A549 (cell line): ENCODE results near the gene MCM3. TPM values are rescaled to one million over a fixed set of nuclear protein-coding genes. Genes with fewer than 3 reads are reported as not detected.

Experiments
- ATAC-seq, 2 experiments: fragments of 200-7000 bp in 1 of 2; fragments of >200 bp in 1 of 2; cut with Nextera tagmentation in 1 of 2; cut with Tn5 transposase in 1 of 2; 3 replicates each; pipeline versions ENCODE4 v1.8.0 to v1.9.1; 2018 to 2020; ENCODE audit warnings: mild to moderate bottlenecking in 1 of 2, moderate library complexity in 1 of 2
- CTCF ChIA-PET: fragments of 300-600 bp; sonication (Branson Sonifier 250); formaldehyde crosslinking; extraction: SDS; loops from one replicate; lab custom pipeline; 2021; ENCODE audit warnings: antibody characterized with exemption, inconsistent platforms; lab: Yijun Ruan, JAX
- POLR2A ChIA-PET: fragments of 350-600 bp; formaldehyde crosslinking; extraction: SDS; loops from one replicate; lab custom pipeline; 2021; ENCODE audit warnings: antibody characterized with exemption, inconsistent platforms; lab: Yijun Ruan, JAX
- DNase-seq, 2 experiments: peaks; one replicate each; pipeline versions ENCODE4 v3.0.0 to v3.0.0-alpha.2; 2011 to 2016; ENCODE audit warnings: low read depth in 1 of 2, low spot score in 1 of 2
- FAIRE-seq: peaks from 2 replicates; lab custom pipeline; 2011; peaks lifted over from hg19 to GRCh38; lab: Jason Lieb, UNC
- H3K27ac ChIP-seq, 2 experiments: fragments of >200 bp; sonication (Bioruptor Twin); formaldehyde crosslinking; 3 replicates each; pipeline ENCODE4 v1.5.1; 2016 to 2017
- H3K4me1 ChIP-seq: fragments of >200 bp; sonication (Bioruptor Twin); formaldehyde crosslinking; 3 replicates; pipeline ENCODE4 v1.6.1; 2016
- H3K4me2 ChIP-seq: fragments of >200 bp; sonication (Bioruptor Twin); formaldehyde crosslinking; 3 replicates; pipeline ENCODE4 v1.6.1; 2016
- H3K4me3 ChIP-seq: fragments of >200 bp; sonication (Bioruptor Twin); formaldehyde crosslinking; 3 replicates; pipeline ENCODE4 v1.5.1; 2016
- H3K9me3 ChIP-seq: fragments of >200 bp; sonication (Bioruptor Twin); formaldehyde crosslinking; 3 replicates; pipeline ENCODE4 v1.6.1; 2016
- CBX2 ChIP-seq: fragments of 200-600 bp; sonication (generic); IDR thresholded peaks from 2 replicates; pipeline ENCODE4 v1.6.1; 2016; ENCODE audit warnings: low read depth, mild to moderate bottlenecking, borderline replicate concordance
- CHD2 ChIP-seq: fragments of 150-350 bp; IDR thresholded peaks from 2 replicates; pipeline ENCODE4 v1.6.1; 2014; ENCODE audit warnings: low read length; ENCODE audit not compliant: partially characterized antibody
- FOSB ChIP-seq: fragments of 250-450 bp; sonication (Bioruptor Pico); IDR thresholded peaks from 2 replicates; pipeline ENCODE4 v1.5.0; 2020; ENCODE audit warnings: mild to moderate bottlenecking, moderate library complexity
- FOXS1 ChIP-seq: fragments of 250-450 bp; sonication (Bioruptor Pico); IDR thresholded peaks from 2 replicates; pipeline ENCODE4 v1.5.0; 2020; ENCODE audit warnings: mild to moderate bottlenecking, moderate library complexity
- HDAC2 ChIP-seq: fragments of 200-600 bp; sonication (generic); IDR thresholded peaks from 2 replicates; pipeline ENCODE4 v1.6.1; 2016
- HEYL ChIP-seq: fragments of 250-450 bp; sonication (Bioruptor Pico); IDR thresholded peaks from 2 replicates; pipeline ENCODE4 v1.8.0; 2021; ENCODE audit warnings: mild to moderate bottlenecking, moderate library complexity
- HOXA7 ChIP-seq: fragments of 250-450 bp; sonication (Bioruptor Pico); IDR thresholded peaks from 2 replicates; pipeline ENCODE4 v1.5.0; 2020; ENCODE audit warnings: mild to moderate bottlenecking, moderate library complexity
- JUN ChIP-seq, 2 experiments: fragments of >200 bp; sonication (Bioruptor Twin); formaldehyde crosslinking; IDR thresholded peaks; 2 replicates in 1 of 2; 3 replicates in 1 of 2; pipeline ENCODE4 v1.6.1; 2016 to 2017
- MAZ ChIP-seq: fragments of 150-350 bp; IDR thresholded peaks from 2 replicates; pipeline ENCODE4 v1.6.1; 2014; ENCODE audit warnings: antibody characterized with exemption, low read depth, low read length, borderline replicate concordance
- NFE2L2 ChIP-seq: fragments of 150-350 bp; conservative IDR thresholded peaks from 2 replicates; pipeline ENCODE4 v1.6.1; 2014; ENCODE audit warnings: low read length
- NPAS2 ChIP-seq: fragments of 250-450 bp; sonication (Bioruptor Pico); IDR thresholded peaks from 2 replicates; pipeline ENCODE4 v1.8.0; 2022; ENCODE audit warnings: mild to moderate bottlenecking, moderate library complexity, borderline replicate concordance
- PHF8 ChIP-seq: fragments of 200-600 bp; sonication (generic); IDR thresholded peaks from 2 replicates; pipeline ENCODE4 v1.6.1; 2016; ENCODE audit warnings: low read depth, mild to moderate bottlenecking, antibody characterized with exemption, moderate library complexity, borderline replicate concordance
- POLR2AphosphoS2 ChIP-seq: conservative IDR thresholded peaks from 2 replicates; pipeline ENCODE4 v1.6.1; 2012; ENCODE audit warnings: low read length, improper control_type of control experiment, inconsistent platforms
- RARB ChIP-seq: fragments of 250-450 bp; sonication (Bioruptor Pico); IDR thresholded peaks from 2 replicates; pipeline ENCODE4 v1.8.0; 2021; ENCODE audit warnings: mild to moderate bottlenecking, moderate library complexity
- RCOR1 ChIP-seq: fragments of 150-350 bp; IDR thresholded peaks from 2 replicates; pipeline ENCODE4 v1.6.1; 2014; ENCODE audit warnings: antibody characterized with exemption, low read length, low read depth
- SMC3 ChIP-seq: fragments of >200 bp; sonication (Bioruptor Twin); formaldehyde crosslinking; IDR thresholded peaks from 3 replicates; pipeline ENCODE4 v1.6.1; 2018; ENCODE audit warnings: inconsistent platforms
- TP53 ChIP-seq: fragments of 250-450 bp; sonication (Bioruptor Pico); IDR thresholded peaks from 2 replicates; pipeline ENCODE4 v1.5.0; 2021; ENCODE audit warnings: mild to moderate bottlenecking, moderate library complexity
- WGBS: methylation state at CpG from one replicate; pipeline ENCODE4 v1.1.6; 2017; ENCODE audit errors: missing lambda C conversion rate; 5-methylcytosine and 5-hydroxymethylcytosine counted together
- polyA plus RNA-seq, 4 experiments: library from polyadenylated mRNA; depleted of rRNA in 3 of 4; stranded (reverse); fragments of >200 nt; fragmentation: RNase III in 1 of 4; extraction: RNeasy Plus Mini Kit Qiagen cat#74134 plus additional on column Dnase treatment in 1 of 4; gene quantifications; 2 replicates in 3 of 4; 3 replicates in 1 of 4; pipeline ENCODE4 v1.2.3, GENCODE V29; 2011 to 2017
- TF ChIP-seq, protein P1 (sequence below): fragments of 150-350 bp; IDR thresholded peaks from 2 replicates; pipeline ENCODE4 v1.6.1; 2014; ENCODE audit warnings: low read depth, mild to moderate bottlenecking, low read length
- TF ChIP-seq, protein P2 (sequence below): fragments of >200 bp; sonication (Bioruptor Twin); formaldehyde crosslinking; IDR thresholded peaks from 3 replicates; pipeline ENCODE4 v1.5.1; 2016
- TF ChIP-seq, protein P3 (sequence below): IDR thresholded peaks from 2 replicates; pipeline ENCODE4 v1.6.1; 2012
- TF ChIP-seq, protein P4 (sequence below): fragments of 450-650 bp; IDR thresholded peaks from 2 replicates; pipeline ENCODE4 v1.6.1; 2014; ENCODE audit warnings: antibody characterized with exemption
- TF ChIP-seq, protein P5 (sequence below): IDR thresholded peaks from 2 replicates; pipeline ENCODE4 v1.6.1; 2012

The MCM3 gene
- polyA plus RNA-seq, 2 of the 4 experiments (the other 2 are of a cell fraction) = 101 to 111 TPM

DNA sequence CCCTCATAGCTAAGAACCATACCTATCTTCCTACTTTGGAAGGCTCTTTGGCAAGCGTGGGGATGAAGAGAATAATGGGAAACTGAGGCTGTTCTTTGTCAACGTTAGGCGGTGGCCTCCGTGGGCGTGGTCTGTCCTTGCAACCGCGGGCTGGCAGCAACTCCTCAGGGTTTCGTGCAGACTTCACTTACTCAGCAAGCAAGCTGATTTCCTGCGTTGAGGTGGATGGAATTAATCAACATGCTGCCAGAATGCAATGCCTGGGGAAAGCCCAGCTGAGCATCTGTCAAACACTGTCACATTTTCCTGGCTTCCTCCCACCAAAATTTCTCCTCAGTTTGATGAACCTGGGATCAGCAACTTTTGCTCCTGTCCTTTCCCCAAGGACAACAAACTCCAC lies 31.0 kb downstream of the MCM3 start:
- no peak overlapping the region for H3K4me3 ChIP-seq
- no peak for DNase-seq
- no peaks in the 10 kb centered on the region for H3K9me3 ChIP-seq
- ChIA-PET POLR2A (no interaction called here), CTCF (interaction anchor here (1.9 kb wide), 1 partner anchor 9 kb away, joined by 13 read pairs; no protein-coding TSS in a partner anchor)
- no peak for ATAC-seq
- 11% methylated on average over 9 of the region's 9 CpGs for WGBS
- FAIRE-seq = no peak
- H3K4me1 ChIP-seq = no peaks in the 10 kb centered on the region
- H3K27ac ChIP-seq = no peak overlapping the region
- H3K4me2 ChIP-seq = no peak overlapping the region
- TF ChIP-seq CBX2 (no peak), JUN (IDR thresholded peaks at IDR 0.05) (no peak), FOXS1 (CRISPR knock-in tag) (no peak), HEYL (no peak)
- TF ChIP-seq, protein P1, sequence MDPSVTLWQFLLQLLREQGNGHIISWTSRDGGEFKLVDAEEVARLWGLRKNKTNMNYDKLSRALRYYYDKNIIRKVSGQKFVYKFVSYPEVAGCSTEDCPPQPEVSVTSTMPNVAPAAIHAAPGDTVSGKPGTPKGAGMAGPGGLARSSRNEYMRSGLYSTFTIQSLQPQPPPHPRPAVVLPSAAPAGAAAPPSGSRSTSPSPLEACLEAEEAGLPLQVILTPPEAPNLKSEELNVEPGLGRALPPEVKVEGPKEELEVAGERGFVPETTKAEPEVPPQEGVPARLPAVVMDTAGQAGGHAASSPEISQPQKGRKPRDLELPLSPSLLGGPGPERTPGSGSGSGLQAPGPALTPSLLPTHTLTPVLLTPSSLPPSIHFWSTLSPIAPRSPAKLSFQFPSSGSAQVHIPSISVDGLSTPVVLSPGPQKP = no peak

DNA sequence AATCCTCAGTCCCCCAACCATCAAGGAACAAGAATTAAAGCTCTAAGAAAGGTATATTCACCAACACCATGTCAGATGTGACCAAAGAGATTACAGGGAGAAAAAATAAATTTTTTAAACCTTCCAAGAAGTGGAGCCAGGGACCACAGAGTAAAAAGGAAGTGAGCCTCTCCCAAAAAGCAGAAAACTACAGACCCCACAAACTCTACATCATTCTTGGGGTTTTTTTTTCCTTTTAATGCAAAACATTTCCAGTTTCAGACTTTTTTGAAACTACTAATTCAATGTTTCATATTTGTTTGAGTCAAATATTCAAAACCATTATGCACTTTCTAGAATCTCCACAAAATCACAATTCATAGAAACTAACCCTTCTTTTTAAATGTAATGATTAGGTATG lies 33.4 kb downstream of the MCM3 start:
- H3K9me3 ChIP-seq = no peaks in the 10 kb centered on the region
- TF ChIP-seq TP53 (CRISPR knock-in tag) (no peak), RCOR1 (no peak), CHD2 (no peak), MAZ (no peak), POLR2AphosphoS2 (no peak), HDAC2 (no peak), NFE2L2 (no peak), PHF8 (no peak), NPAS2 (CRISPR knock-in tag) (no peak), FOSB (CRISPR knock-in tag) (no peak), RARB (CRISPR knock-in tag) (no peak), HOXA7 (no peak), SMC3 (no peak)
- TF ChIP-seq, protein P2, sequence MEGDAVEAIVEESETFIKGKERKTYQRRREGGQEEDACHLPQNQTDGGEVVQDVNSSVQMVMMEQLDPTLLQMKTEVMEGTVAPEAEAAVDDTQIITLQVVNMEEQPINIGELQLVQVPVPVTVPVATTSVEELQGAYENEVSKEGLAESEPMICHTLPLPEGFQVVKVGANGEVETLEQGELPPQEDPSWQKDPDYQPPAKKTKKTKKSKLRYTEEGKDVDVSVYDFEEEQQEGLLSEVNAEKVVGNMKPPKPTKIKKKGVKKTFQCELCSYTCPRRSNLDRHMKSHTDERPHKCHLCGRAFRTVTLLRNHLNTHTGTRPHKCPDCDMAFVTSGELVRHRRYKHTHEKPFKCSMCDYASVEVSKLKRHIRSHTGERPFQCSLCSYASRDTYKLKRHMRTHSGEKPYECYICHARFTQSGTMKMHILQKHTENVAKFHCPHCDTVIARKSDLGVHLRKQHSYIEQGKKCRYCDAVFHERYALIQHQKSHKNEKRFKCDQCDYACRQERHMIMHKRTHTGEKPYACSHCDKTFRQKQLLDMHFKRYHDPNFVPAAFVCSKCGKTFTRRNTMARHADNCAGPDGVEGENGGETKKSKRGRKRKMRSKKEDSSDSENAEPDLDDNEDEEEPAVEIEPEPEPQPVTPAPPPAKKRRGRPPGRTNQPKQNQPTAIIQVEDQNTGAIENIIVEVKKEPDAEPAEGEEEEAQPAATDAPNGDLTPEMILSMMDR = no peak
- TF ChIP-seq, protein P3, sequence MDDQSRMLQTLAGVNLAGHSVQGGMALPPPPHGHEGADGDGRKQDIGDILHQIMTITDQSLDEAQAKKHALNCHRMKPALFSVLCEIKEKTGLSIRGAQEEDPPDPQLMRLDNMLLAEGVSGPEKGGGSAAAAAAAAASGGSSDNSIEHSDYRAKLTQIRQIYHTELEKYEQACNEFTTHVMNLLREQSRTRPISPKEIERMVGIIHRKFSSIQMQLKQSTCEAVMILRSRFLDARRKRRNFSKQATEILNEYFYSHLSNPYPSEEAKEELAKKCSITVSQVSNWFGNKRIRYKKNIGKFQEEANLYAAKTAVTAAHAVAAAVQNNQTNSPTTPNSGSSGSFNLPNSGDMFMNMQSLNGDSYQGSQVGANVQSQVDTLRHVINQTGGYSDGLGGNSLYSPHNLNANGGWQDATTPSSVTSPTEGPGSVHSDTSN = no peak
- TF ChIP-seq, protein P4, sequence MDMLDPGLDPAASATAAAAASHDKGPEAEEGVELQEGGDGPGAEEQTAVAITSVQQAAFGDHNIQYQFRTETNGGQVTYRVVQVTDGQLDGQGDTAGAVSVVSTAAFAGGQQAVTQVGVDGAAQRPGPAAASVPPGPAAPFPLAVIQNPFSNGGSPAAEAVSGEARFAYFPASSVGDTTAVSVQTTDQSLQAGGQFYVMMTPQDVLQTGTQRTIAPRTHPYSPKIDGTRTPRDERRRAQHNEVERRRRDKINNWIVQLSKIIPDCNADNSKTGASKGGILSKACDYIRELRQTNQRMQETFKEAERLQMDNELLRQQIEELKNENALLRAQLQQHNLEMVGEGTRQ = no peak
- TF ChIP-seq, protein P5, sequence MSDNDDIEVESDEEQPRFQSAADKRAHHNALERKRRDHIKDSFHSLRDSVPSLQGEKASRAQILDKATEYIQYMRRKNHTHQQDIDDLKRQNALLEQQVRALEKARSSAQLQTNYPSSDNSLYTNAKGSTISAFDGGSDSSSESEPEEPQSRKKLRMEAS = no peak
- POLR2A ChIA-PET = interaction anchor here (1.0 kb wide), 1 partner anchor 34 kb away, joined by 3 read pairs; the partner anchor contains the start of gene MCM3
- FAIRE-seq (no peak), ATAC-seq (no peak), DNase-seq (no peak)
- no peak overlapping the region for H3K4me3 ChIP-seq
- no peak overlapping the region for H3K4me2 ChIP-seq
- CTCF ChIA-PET = interaction anchor here (1.2 to 1.4 kb wide), 2 partner anchors 12 to 89 kb away, joined by 4 to 5 read pairs; no protein-coding TSS in a partner anchor
- H3K27ac ChIP-seq = no peak overlapping the region
- no peaks in the 10 kb centered on the region for H3K4me1 ChIP-seq
